HG03460 (cell line): Measurements from ENCODE around the gene TMEM269.

Source experiments
- ATAC-seq: cut with Tn5 transposase; IDR thresholded peaks from one replicate; pipeline ENCODE4 v1.9.1; 2021; ENCODE audit not compliant: unreplicated experiment

The TMEM269 gene

DNA sequence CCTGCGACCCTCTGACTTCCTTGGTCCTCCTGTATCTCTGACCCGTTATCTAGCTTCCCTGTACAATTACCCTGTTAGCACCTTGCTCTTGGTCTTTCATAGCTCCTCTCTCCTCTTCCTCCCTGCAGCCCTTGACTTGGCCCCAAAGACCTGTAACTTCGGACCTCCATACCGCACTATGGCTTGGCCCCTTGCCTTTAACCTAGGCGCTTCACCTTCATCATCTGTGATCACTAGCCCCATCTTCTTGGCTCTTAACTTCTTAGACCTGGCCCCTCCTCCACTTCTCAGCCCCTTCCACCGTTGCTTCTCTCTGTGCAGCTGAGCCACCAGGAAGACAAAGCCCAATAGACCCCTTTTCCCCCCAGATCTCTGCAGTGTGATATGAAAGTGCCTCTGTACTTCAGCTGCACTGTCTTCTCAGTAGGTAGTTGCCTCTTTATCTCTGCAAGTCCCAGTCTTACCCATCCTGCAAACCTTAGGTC is 62.4 kb downstream of the TMEM269 start:
- no peak for ATAC-seq

GRCh38 chr1:42847721-42848460 is 63.1 kb downstream of the TMEM269 start:
- ATAC-seq = no peak

DNA sequence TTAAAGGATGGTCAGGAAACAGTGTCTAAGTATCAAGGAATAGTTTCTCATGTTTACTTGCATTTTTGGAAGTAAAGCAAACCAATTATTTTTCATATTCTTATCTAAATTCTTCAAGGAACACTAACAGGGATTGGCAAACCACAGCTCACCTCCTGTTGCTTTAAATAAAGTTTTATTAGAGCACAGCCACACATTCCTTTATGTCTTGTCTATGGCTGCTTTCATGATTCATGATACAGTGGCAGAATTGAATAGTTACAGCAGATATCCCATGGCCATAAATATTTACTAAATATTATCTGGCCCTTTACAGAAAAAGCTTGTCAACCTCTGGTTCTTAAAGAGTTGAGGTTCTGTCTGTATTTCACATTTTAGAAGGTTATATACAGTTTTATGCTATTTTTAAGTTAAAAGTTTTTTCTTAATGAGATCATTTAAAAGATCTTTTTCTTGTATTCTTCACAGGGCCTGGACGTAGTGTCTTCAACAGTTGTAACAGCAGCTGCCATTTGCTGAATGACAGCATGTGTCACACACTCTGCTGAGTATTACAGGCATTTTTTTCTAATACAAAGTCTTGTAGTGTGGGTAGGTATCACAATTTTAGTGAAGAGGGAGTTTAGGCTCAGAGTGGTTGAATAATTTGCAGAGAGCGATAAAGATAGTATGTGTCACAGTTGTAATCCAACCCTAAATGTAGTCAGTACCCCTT is 64.2 kb downstream of the TMEM269 start:
- ATAC-seq = no peak

- no peak for ATAC-seq
Observed at GRCh38 chr1:42849944-42850343, 65.2 kb downstream of the TMEM269 start.
